SK-N-MC (cell line): ENCODE data around the gene IL1RAPL1.

Experiments used
- EZH2 ChIP-seq: fragments of 200-600 bp; sonication (generic); IDR thresholded peaks from one replicate; pipeline ENCODE4 v1.6.1; 2017; ENCODE audit warnings: antibody characterized with exemption
- POLR2AphosphoS5 ChIP-seq: IDR thresholded peaks from 2 replicates; pipeline ENCODE4 v1.6.1; 2012; ENCODE audit warnings: mild to moderate bottlenecking, low read depth, low read length, borderline replicate concordance

- TF ChIP-seq EZH2 (no peak), POLR2AphosphoS5 (no peak)
Measured at GRCh38 chrX:28649541-28649940, 62.3 kb downstream of the IL1RAPL1 start.
